Parietal lobe (tissue), 2 donors: ENCODE data around the gene HEXD. TPM values are rescaled to one million over a fixed set of nuclear protein-coding genes. Genes with fewer than 3 reads are reported as not detected.

Source experiments
- small RNA-seq: library from RNA; depleted of rRNA; stranded (forward); fragments of <200 nt; gene quantifications from one replicate; pipeline ENCODE3, GENCODE V24; 2014; ENCODE audit warnings: low replicate concordance
- total RNA-seq: library from RNA; depleted of rRNA; stranded (reverse); fragments of >200 nt; gene quantifications from one replicate; pipeline ENCODE4 v1.2.3, GENCODE V29; 2014

HEXD gene
- 31.9 TPM for total RNA-seq

GRCh38 chr17:82418001-82418986, at the start of gene HEXD, which contains the start of gene OGFOD3:
Gene HEXD (plus strand): TSS chr17:82418347. CDS start chr17:82419800, 1,453 bp downstream.
Gene OGFOD3 (minus strand): TSS chr17:82418586. CDS start chr17:82418485, 101 bp downstream.

GRCh38 chr17:82371333-82372248, 46.6 kb upstream of the HEXD start, which contains the start of gene UTS2R:
Gene UTS2R (plus strand): TSS chr17:82371765. CDS start chr17:82374325, 2,560 bp downstream.

DNA sequence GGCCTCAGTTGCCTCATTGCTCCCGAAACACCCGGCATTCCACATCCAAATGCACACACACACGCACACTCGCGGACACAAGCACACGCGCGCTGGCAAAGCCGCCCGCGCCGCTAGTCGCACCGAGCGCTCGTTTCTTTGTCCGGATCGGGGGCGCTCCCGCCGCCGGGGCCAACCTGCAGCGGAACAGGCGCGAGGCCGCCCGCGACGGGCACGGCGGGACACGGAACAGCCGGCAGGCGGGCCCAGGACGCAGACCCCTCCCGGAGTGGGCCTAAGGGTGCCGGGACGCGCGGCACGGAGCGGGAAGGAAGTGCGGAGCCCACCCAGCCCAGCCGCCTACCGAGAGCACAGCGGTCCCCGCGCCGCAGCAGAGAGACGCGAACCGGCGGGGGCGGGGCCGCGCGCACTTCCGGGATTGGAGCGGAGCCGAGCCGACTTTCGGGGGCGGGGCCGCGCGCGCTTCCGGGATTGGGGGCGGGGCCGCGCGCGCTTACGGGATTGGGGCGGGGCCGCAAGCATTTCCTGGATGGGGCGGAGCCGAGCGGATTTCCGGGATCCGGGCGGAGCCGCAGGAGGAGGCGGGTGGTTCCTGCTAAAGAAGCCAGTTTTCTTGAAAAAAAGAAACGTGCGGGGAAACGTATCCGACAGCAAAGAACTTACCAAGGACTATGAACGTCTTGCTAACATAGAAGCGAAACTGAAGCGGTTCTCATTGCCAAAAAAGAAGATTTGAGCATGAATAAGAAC, 32.4 kb downstream of the HEXD start, which contains the start of gene CYBC1:
CYBC1 (minus strand) TSS at position 396 of the 750 bp plus-strand sequence. CDS start 1,498 bp downstream, outside the sequence.

GRCh38 chr17:82458179-82458884, 40.2 kb downstream of the HEXD start, which contains the start of gene NARF:
Gene NARF (plus strand): TSS chr17:82458741. CDS start chr17:82458804, 63 bp downstream.

Small RNAs within 50 kb of the gene (small RNA-seq; reads per million reads assigned to genes)
- not detected for gene RF00019

Other genes with a start within 250 kb of the HEXD start
- gene CCDC57, start 205.5 kb upstream of the HEXD start, total RNA-seq: 72.0 TPM
- 2.8 TPM for gene SLC16A3, start 189.3 kb upstream of the HEXD start, total RNA-seq
- gene CSNK1D, start 144.6 kb upstream of the HEXD start, total RNA-seq: 42.3 TPM
- gene CD7, start 100.7 kb upstream of the HEXD start, total RNA-seq: not detected
- gene SECTM1, start 84.6 kb upstream of the HEXD start, total RNA-seq: not detected
- not detected for gene TEX19, start 59.1 kb upstream of the HEXD start, total RNA-seq
- not detected for gene UTS2R, start 46.6 kb upstream of the HEXD start, total RNA-seq
- gene OGFOD3, start 239 bp downstream of the HEXD start, total RNA-seq: 16.6 TPM
- gene CYBC1, start 32.4 kb downstream of the HEXD start, total RNA-seq: 35.4 TPM
- 78.6 TPM for gene NARF, start 40.4 kb downstream of the HEXD start, total RNA-seq
- gene FOXK2, start 101.4 kb downstream of the HEXD start, total RNA-seq: 64.5 TPM
- gene WDR45B, start 230.1 kb downstream of the HEXD start, total RNA-seq: 57.9 TPM